ENCODE data around the gene EMILIN3.

Gene EMILIN3

GRCh38 chr20:41352666-41353065 lies 14.0 kb downstream of the EMILIN3 start:
- ATAC-seq: no peak
- TF ChIP-seq ZFP30 (CRISPR knock-in tag; IDR thresholded peaks at IDR 0.05): no peak
- no peak for TF ChIP-seq ZNF70 (CRISPR knock-in tag; IDR thresholded peaks at IDR 0.05)
- TF ChIP-seq POU6F1 (CRISPR knock-in tag; IDR thresholded peaks at IDR 0.05; ENCODE audit: borderline replicate concordance, low read depth): no peak

- no peak for TF ChIP-seq ISL1 (CRISPR knock-in tag; IDR thresholded peaks at IDR 0.05)
- TF ChIP-seq TSHZ2 (CRISPR knock-in tag; IDR thresholded peaks at IDR 0.05): no peak
- no peak for TF ChIP-seq ZC3H10 (CRISPR knock-in tag; IDR thresholded peaks at IDR 0.05)
- no peak for TF ChIP-seq CSDC2 (CRISPR knock-in tag; IDR thresholded peaks at IDR 0.05)
- peak; percentile 65 for ATAC-seq
Observed at GRCh38 chr20:41352106-41352505, 14.5 kb downstream of the EMILIN3 start.

GRCh38 chr20:41350408-41350962 lies 16.1 kb downstream of the EMILIN3 start:
- ATAC-seq: no peak
- no peak for TF ChIP-seq TCF4 (CRISPR knock-in tag; IDR thresholded peaks at IDR 0.05; ENCODE audit: borderline replicate concordance)
- no peak for TF ChIP-seq SNAI2 (CRISPR knock-in tag; IDR thresholded peaks at IDR 0.05)
- TF ChIP-seq, protein P1, sequence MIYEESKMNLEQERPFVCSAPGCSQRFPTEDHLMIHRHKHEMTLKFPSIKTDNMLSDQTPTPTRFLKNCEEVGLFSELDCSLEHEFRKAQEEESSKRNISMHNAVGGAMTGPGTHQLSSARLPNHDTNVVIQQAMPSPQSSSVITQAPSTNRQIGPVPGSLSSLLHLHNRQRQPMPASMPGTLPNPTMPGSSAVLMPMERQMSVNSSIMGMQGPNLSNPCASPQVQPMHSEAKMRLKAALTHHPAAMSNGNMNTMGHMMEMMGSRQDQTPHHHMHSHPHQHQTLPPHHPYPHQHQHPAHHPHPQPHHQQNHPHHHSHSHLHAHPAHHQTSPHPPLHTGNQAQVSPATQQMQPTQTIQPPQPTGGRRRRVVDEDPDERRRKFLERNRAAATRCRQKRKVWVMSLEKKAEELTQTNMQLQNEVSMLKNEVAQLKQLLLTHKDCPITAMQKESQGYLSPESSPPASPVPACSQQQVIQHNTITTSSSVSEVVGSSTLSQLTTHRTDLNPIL (CRISPR knock-in tag; IDR thresholded peaks at IDR 0.05; ENCODE audit: low read depth): no peak
- no peak for TF ChIP-seq PPARA (CRISPR knock-in tag; IDR thresholded peaks at IDR 0.05; ENCODE audit: borderline replicate concordance)
- TF ChIP-seq BACH2 (CRISPR knock-in tag; IDR thresholded peaks at IDR 0.05; ENCODE audit: borderline replicate concordance): no peak
- TF ChIP-seq RARB (CRISPR knock-in tag; IDR thresholded peaks at IDR 0.05): no peak
- TF ChIP-seq GLIS3 (CRISPR knock-in tag; IDR thresholded peaks at IDR 0.05): no peak
- TF ChIP-seq POU6F1 (CRISPR knock-in tag; IDR thresholded peaks at IDR 0.05; ENCODE audit: borderline replicate concordance, low read depth): no peak
- no peak for TF ChIP-seq CSDC2 (CRISPR knock-in tag; IDR thresholded peaks at IDR 0.05)

DNA sequence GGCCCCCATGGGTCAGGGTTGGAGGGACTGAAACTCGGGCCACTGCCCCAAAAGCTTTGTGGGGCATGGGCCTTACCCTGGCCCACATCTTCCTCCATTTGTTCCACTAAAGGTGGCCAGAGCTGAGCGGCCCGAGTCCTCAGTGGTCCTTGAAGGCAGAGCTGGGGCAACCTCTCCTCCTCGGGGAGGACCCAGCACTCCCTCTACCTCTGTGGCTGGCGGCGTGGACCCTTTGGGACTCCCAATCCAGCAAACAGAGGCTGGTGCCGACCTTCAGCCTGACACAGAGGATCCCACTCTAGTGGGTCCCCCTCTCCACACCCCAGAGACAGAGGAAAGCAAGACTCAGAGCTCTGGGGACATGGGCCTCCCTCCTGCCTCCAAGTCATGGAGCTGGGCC lies 16.7 kb downstream of the EMILIN3 start:
- TF ChIP-seq ISL1 (CRISPR knock-in tag; IDR thresholded peaks at IDR 0.05) (no peak), ZNF70 (CRISPR knock-in tag; IDR thresholded peaks at IDR 0.05) (no peak), GLIS3 (CRISPR knock-in tag; IDR thresholded peaks at IDR 0.05) (no peak), ESRRG (CRISPR knock-in tag; IDR thresholded peaks at IDR 0.05) (no peak), OSR1 (CRISPR knock-in tag; IDR thresholded peaks at IDR 0.05) (no peak), ZC3H10 (CRISPR knock-in tag; IDR thresholded peaks at IDR 0.05) (no peak)
- TF ChIP-seq, protein P2, sequence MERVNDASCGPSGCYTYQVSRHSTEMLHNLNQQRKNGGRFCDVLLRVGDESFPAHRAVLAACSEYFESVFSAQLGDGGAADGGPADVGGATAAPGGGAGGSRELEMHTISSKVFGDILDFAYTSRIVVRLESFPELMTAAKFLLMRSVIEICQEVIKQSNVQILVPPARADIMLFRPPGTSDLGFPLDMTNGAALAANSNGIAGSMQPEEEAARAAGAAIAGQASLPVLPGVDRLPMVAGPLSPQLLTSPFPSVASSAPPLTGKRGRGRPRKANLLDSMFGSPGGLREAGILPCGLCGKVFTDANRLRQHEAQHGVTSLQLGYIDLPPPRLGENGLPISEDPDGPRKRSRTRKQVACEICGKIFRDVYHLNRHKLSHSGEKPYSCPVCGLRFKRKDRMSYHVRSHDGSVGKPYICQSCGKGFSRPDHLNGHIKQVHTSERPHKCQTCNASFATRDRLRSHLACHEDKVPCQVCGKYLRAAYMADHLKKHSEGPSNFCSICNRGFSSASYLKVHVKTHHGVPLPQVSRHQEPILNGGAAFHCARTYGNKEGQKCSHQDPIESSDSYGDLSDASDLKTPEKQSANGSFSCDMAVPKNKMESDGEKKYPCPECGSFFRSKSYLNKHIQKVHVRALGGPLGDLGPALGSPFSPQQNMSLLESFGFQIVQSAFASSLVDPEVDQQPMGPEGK (CRISPR knock-in tag; IDR thresholded peaks at IDR 0.05; ENCODE audit: borderline replicate concordance): no peak
- ATAC-seq: no peak

GRCh38 chr20:41349266-41349665 lies 17.4 kb downstream of the EMILIN3 start:
- no peak for ATAC-seq
- TF ChIP-seq TCF4 (CRISPR knock-in tag; IDR thresholded peaks at IDR 0.05; ENCODE audit: borderline replicate concordance): no peak
- no peak for TF ChIP-seq CSRNP3 (CRISPR knock-in tag; IDR thresholded peaks at IDR 0.05)
- no peak for TF ChIP-seq BACH2 (CRISPR knock-in tag; IDR thresholded peaks at IDR 0.05; ENCODE audit: borderline replicate concordance)
- TF ChIP-seq SNAI2 (CRISPR knock-in tag; IDR thresholded peaks at IDR 0.05): no peak
